ENCODE data around the gene PSENEN. TPM values are rescaled to one million over a fixed set of nuclear protein-coding genes. Genes with fewer than 3 reads are reported as not detected.

The PSENEN gene
- polyA plus RNA-seq, 2 of the 4 experiments (the other 2 are of a cell fraction), result 111 to 191 TPM

GRCh38 chr19:35785339-35785627 is 39.8 kb downstream of the PSENEN start (continued):
- TF ChIP-seq, protein P1, sequence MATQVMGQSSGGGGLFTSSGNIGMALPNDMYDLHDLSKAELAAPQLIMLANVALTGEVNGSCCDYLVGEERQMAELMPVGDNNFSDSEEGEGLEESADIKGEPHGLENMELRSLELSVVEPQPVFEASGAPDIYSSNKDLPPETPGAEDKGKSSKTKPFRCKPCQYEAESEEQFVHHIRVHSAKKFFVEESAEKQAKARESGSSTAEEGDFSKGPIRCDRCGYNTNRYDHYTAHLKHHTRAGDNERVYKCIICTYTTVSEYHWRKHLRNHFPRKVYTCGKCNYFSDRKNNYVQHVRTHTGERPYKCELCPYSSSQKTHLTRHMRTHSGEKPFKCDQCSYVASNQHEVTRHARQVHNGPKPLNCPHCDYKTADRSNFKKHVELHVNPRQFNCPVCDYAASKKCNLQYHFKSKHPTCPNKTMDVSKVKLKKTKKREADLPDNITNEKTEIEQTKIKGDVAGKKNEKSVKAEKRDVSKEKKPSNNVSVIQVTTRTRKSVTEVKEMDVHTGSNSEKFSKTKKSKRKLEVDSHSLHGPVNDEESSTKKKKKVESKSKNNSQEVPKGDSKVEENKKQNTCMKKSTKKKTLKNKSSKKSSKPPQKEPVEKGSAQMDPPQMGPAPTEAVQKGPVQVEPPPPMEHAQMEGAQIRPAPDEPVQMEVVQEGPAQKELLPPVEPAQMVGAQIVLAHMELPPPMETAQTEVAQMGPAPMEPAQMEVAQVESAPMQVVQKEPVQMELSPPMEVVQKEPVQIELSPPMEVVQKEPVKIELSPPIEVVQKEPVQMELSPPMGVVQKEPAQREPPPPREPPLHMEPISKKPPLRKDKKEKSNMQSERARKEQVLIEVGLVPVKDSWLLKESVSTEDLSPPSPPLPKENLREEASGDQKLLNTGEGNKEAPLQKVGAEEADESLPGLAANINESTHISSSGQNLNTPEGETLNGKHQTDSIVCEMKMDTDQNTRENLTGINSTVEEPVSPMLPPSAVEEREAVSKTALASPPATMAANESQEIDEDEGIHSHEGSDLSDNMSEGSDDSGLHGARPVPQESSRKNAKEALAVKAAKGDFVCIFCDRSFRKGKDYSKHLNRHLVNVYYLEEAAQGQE (IDR thresholded peaks at IDR 0.05), result no peak
- TF ChIP-seq, protein P2, sequence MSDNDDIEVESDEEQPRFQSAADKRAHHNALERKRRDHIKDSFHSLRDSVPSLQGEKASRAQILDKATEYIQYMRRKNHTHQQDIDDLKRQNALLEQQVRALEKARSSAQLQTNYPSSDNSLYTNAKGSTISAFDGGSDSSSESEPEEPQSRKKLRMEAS (IDR thresholded peaks at IDR 0.05), result no peak
- no peak for TF ChIP-seq SMC3 (IDR thresholded peaks at IDR 0.05)
- no peak for TF ChIP-seq RCOR1 (IDR thresholded peaks at IDR 0.05; ENCODE audit: low read depth, low read length)
- no peak for TF ChIP-seq FOSB (CRISPR knock-in tag; IDR thresholded peaks at IDR 0.05)
- no peak for TF ChIP-seq MAFK (IDR thresholded peaks at IDR 0.05; ENCODE audit: partially characterized antibody)
- no peak for TF ChIP-seq HOXA7 (CRISPR knock-in tag; IDR thresholded peaks at IDR 0.05)
- no peak for TF ChIP-seq ZSCAN20 (CRISPR knock-in tag; IDR thresholded peaks at IDR 0.05)

GRCh38 chr19:35786299-35787160 is 41.1 kb downstream of the PSENEN start:
- ATAC-seq, result no peak
- WGBS (ENCODE audit: missing lambda C conversion rate), result 83% methylated on average over 25 of the region's 31 CpGs
- no peak overlapping the region for H3K27ac ChIP-seq
- POLR2A ChIA-PET, result no interaction called here
- DNase-seq (ENCODE audit: low read depth in 1 of 2, low spot score in 1 of 2), result no peak
- CTCF ChIA-PET, result interaction anchor here (0.7 to 5.9 kb wide), 3 partner anchors 9 to 92 kb away, joined by 4 to 23 read pairs (median 5); no protein-coding TSS in a partner anchor
- TF ChIP-seq JUN (IDR thresholded peaks at IDR 0.05) (no peak), CBX8 (IDR thresholded peaks at IDR 0.05) (no peak), ZSCAN20 (CRISPR knock-in tag; IDR thresholded peaks at IDR 0.05) (no peak), USF2 (IDR thresholded peaks at IDR 0.05) (no peak), MAFK (IDR thresholded peaks at IDR 0.05; ENCODE audit: partially characterized antibody) (no peak), HOXB5 (CRISPR knock-in tag; IDR thresholded peaks at IDR 0.05) (no peak), NPAS2 (CRISPR knock-in tag; IDR thresholded peaks at IDR 0.05; ENCODE audit: borderline replicate concordance) (no peak), FOSL2 (IDR thresholded peaks at IDR 0.05) (no peak), FOSL2 (CRISPR knock-in tag; IDR thresholded peaks at IDR 0.05) (no peak), CTCF (IDR thresholded peaks at IDR 0.05) (no peak), RFX5 (IDR thresholded peaks at IDR 0.05) (no peak), CHD2 (IDR thresholded peaks at IDR 0.05; ENCODE audit: low read length, partially characterized antibody) (no peak)
- TF ChIP-seq, protein P2 (IDR thresholded peaks at IDR 0.05), result no peak
- H3K4me1 ChIP-seq, result no peaks in the 10 kb centered on the region
- no peak overlapping the region for H3K4me3 ChIP-seq
- no peaks in the 10 kb centered on the region for H3K9me3 ChIP-seq
- no peak for FAIRE-seq
- H3K4me2 ChIP-seq, result no peak overlapping the region

All from A549 (cell line).